GM18861 (cell line): ENCODE data around the gene YAP1.
"Not testable (repeated sequence)": the region's sequence is repeated elsewhere in the genome, so short reads cannot be mapped to it uniquely, and the experiment has no call there.

Experiments used
- ATAC-seq: cut with Tn5 transposase; IDR thresholded peaks from one replicate; pipeline ENCODE4 v1.9.1; 2021; ENCODE audit not compliant: unreplicated experiment

YAP1 gene

GRCh38 chr11:102237096-102237735 lies 127.0 kb downstream of the YAP1 start:
- ATAC-seq: no peak

DNA sequence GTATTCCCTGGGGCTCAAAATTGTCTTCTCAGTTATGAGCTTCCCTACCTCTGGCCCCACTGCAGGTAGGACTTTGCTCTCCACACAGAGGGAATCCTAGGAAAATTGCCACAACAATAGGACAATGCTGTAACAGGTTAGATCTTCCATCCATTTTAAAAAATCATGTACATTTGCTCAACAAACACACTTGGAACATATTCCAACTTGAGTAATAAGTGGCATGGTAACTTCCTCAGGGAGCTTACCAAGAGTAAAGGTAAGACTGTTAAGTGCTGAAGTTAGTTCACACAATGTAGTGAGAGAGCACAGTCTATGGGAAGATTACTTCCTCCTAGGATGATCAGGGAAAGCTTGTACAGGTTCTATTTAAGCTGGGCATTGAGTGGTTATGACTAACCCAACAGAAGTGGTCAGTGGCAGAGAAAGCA lies 128.2 kb downstream of the YAP1 start:
- no peak for ATAC-seq

DNA sequence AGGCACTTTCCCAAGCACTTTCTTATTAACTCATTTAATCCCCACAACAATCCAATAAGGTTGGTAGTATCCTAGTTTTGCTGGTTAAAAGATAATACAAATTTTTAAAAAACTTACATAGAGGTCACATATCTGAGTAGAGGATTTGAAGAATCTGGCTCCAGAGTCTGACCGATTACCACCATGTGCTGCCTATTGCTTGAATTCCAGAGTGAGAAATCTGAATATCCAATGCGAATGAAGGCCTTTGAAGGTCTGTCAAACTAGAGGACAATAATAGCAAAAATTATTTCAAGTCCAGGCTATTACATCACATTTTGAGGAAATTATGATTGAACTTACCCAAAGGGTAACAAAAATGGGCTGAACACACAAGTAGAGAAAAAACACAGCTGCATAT lies 129.2 kb downstream of the YAP1 start:
- ATAC-seq: no peak

DNA sequence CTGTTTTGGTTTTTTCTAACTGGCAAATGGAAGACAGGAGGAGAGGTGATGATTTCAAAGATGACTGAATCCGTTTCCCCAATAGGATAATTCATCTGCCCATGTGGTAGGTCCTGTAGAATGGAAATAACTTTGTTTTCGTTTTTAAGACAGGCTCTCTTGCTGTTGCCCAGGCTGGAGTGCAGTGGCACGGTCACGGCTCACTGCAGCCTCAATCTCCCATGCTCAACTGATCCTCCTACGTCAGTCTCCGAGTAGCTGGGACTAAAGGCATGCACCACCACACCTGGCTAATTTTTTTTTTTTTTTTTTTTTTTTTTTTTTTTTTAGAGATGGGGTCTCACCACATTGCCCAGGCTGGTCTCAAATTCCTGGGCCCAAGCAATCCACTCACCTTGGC lies 129.7 kb downstream of the YAP1 start:
- no peak for ATAC-seq

- no peak for ATAC-seq
Observed at GRCh38 chr11:102240502-102240901, 130.3 kb downstream of the YAP1 start.

- no peak for ATAC-seq
Observed at GRCh38 chr11:102241026-102241425, 130.8 kb downstream of the YAP1 start.

DNA sequence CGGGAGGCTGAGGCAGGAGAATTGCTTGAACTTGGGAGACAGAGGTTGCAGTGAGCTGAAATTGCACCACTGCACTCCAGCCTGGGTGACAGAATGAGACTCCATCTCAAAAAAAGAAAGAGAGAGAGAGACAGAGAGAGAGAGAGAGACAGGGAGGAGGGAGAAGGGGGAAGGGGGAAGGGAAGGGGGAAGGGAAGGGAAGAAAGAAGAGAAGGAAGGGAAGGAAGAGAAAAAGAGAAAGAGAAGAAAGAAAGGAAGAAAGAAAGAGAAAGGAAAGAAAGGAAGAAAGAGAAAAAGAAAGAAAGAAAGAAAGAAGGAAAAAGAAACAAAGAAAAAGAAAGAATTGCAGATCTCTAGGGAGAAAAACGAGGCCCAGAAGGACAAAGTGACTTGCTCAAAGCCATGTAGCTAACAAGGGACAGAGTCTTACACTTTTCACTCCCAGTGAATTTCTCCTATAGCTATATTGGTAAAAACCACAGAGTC lies 133.2 kb downstream of the YAP1 start:
- ATAC-seq: no peak

DNA sequence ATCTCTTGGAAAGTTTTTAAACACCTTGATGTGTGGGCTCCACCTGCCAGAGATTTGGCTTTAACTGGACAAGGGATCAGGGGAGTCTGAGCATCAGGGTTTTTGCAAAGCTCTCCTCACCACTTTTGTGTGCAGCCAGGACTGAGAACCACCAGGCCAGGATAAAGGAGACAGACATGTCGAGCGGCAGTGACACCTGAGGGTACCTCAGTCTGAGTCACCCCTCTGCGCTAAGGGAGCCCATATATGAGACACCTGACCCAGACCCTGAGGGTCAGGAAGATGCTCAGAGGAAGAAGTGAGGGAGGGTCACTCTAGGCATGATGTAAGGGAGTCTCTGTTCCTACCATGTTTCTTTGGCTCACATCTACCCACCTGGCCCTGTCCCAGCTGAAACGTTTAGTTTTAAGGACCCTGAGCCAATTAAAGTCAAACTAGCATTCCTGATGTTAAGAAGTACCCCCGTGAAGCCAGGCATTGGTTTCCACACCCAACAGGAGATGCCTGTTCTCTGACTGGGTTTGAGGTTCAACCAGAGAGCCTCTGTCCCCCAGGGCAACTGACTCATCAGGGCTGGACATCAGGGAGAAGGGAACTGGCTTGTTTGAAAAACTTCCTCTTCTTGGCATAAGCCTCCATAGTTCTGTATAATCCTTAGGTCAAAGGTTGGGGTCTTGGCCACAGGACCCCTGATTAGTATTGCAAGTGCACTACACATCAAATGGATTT lies 134.6 kb downstream of the YAP1 start:
- ATAC-seq: no peak

GRCh38 chr11:102251423-102251822 lies 141.2 kb downstream of the YAP1 start:
- no peak for ATAC-seq

DNA sequence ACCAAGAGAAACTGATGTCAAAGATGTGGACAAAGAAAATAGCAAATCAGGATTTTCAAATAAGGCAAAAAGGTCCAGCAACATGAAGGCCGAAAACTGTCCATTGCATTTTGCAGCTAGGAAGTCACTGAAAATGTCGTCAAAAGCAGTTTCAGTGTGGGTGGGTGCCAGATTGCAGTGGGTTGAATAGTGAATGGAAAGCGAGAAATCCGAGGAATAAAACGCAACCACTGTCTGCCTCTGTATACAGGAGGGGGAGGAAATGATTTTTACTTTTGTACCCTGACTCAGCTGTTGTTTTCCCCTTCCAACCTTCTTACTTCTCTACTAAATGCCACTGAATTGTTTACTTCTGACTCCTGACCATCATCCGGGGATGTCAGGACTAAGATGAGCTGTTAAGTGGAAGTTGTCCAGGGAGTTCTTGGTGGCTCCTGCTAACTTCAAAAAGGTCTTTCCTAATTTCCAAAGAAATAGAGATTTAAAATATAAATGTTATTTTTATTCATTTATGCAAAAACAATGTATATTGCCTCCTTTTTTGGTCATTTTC lies 142.2 kb downstream of the YAP1 start:
- ATAC-seq: no peak

DNA sequence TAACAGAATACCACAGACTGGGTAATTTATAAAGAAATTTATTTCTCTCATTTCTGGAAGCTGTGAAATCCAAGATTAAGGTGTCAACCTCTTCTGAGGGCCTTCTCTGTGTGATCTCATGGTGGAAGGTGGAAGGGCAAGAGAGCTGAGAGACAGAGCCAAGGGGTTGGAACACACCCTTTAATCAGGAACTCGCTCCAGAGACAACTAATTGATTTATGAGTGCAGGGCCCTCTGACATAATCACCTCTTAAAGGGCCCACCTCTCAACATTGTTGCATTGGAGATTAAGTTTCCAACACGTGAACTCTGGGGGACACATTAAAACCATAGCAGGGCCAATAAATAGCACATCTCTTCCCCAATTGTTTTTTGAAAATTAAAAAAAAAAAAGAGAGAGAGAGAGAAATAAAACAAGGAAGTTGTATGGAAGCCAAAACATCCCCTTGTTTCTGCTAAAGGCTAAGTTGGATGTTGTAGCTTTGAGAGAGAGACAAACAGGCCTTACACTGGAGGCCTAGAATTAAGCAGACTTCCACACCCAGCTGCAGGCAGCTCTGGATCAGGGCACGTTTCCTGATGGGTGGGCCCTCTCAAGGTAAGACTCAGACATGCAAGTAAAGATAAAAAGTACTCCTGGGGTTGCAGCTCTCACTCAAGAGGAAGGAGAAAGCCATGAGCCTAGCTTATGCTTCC lies 142.9 kb downstream of the YAP1 start:
- ATAC-seq: no peak

- no peak for ATAC-seq
Observed at GRCh38 chr11:102254047-102254446, 143.8 kb downstream of the YAP1 start.

DNA sequence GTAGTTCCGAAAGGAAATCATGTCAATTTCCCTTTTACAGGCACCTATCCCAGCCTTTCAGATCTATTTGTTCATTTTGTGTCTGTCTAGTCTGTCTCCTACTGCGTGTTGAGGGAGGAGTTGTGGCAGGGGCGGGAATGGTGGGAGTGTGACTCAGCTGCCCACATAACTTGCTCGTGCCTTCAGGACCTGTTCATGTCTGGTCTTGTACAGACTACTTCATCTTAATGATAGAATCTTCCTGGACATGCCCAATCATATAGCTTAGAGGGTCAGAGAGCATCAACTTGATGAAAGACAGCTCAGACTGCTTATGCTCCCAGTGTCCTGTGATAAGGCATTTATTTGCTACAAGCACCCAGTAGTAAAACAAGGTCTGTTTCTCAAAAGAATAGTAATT lies 146.0 kb downstream of the YAP1 start:
- ATAC-seq: no peak

GRCh38 chr11:102260241-102260640 lies 150.0 kb downstream of the YAP1 start:
- ATAC-seq: no peak

- no peak for ATAC-seq
Observed at GRCh38 chr11:102263379-102264003, 153.2 kb downstream of the YAP1 start.

GRCh38 chr11:102264704-102265103 lies 154.5 kb downstream of the YAP1 start:
- ATAC-seq: not testable (repeated sequence)

GRCh38 chr11:102266099-102266498 lies 155.9 kb downstream of the YAP1 start:
- ATAC-seq: no peak

- ATAC-seq: no peak
Observed at GRCh38 chr11:102267609-102268008, 157.4 kb downstream of the YAP1 start.

GRCh38 chr11:102268083-102268984 lies 158.1 kb downstream of the YAP1 start:
- peak; percentile 95 for ATAC-seq

DNA sequence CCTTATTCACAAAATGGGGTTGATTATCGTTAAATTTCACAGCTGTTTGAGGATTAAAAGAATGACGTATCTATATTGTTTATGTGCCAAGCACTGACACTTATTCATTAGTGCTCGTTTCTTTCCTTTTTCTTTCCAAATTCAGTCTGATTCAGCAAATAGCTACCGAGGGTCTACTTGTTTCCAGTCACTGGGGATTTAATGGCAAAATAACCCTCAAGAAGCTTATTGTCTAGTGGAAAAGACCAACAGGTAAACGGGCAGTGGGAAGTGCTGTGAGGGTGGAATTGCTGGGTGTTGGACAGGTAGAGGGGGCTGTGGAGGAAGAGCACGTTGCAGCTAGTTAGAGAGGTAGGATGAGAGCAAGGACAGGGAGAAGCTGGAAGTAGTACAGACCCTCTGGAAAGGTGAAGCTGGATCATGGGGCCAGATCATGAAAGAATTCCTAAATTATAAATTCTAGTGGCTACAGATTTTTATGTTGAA lies 158.8 kb downstream of the YAP1 start:
- no peak for ATAC-seq
